Right forelimb (tissue), 1 donor: Measurements from ENCODE around the gene OR5B21.
A peak's percentile ranks its signal among the peaks of the same experiment; 100 is the strongest.

ENCODE experiments used
- DNase-seq: peaks from one replicate; pipeline ENCODE4 v3.0.0-alpha.2; 2018

The OR5B21 gene

DNA sequence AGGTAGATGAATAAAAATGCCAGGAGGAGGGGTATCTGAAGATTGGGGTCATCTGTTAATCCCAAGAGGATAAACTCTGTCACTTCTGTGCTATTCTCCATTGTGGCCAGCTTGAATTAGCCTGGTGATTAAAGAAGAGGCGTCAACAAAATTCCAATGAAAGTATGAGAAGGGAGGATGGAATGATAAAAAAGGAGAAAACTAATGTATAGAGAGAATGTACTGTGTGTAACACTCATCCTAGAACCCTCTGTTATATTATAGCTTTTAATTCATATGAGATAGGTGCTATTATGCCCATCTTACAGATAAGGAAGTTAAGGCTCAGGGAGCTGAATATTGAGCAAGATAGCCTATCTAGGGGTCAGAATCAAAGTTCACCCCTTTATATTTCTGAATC is at the start of gene OR5B21:
Gene OR5B21 (minus strand): TSS at position 101 of the 400 bp plus-strand sequence. CDS start 0 bp downstream, at position 101.
- DNase-seq: no peak

DNA sequence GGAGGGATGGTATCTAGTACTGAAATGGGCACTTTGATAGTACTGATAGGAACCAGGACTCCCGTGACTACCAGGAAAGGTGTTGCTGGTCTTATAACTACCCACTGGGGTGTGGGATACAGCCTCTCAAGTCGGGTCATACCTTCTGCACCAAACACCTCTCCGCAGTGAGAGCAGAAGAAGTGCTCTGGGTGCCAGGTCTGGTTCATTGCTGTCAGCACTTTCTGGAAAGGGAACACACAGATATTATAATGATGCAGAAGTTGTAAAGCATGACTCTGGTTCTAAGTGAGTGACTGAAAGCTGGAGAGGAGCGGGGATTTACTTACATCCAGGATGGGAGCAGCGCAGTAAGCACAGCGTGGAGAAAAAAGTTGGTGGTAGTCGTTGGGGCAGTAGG is 41.7 kb upstream of the OR5B21 start:
- DNase-seq: no peak

DNA sequence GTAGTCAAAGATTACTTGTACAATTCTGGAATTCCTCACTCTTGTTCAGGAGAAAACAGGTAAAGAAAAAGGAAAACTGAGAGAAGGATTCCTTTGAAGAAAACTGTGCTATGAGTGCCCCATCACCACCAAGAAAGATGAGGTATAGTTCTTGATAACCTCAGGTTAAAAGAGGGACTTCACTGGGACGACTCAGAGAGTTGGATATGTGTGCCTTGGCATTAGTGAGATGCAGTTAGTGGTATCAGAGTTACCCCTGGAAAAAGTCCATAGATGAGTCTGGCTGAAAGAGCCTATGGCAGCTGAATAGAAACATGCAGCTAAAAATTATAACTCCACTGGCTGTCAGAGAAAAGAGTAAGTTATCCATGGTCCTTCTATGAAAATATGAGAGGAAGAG is 38.9 kb upstream of the OR5B21 start:
- no peak for DNase-seq

GRCh38 chr11:58531865-58532341 is 24.0 kb upstream of the OR5B21 start:
- no peak for DNase-seq

- DNase-seq: no peak
These were observed 22.3 kb upstream of the OR5B21 start for GRCh38 chr11:58530236-58530635.

DNA sequence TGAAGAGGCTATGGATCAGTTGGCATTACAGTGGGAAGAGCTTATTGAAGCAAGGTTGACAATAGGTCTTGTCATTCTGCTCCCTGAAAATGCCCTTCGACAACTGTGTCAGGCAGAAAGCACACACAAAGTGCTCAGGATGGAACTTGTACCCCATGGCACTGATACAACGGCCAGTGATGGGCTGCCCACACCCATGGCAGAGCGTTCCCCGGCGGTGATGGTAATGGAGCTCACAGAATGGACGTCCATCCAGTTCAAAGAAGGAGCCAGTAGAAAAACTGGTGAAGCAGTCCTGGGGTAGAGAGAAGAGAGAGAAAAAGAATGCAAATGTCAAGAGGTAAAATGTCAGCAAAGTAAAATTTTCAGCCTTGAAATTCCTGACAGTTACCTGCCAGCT is 19.5 kb upstream of the OR5B21 start:
- no peak for DNase-seq

DNA sequence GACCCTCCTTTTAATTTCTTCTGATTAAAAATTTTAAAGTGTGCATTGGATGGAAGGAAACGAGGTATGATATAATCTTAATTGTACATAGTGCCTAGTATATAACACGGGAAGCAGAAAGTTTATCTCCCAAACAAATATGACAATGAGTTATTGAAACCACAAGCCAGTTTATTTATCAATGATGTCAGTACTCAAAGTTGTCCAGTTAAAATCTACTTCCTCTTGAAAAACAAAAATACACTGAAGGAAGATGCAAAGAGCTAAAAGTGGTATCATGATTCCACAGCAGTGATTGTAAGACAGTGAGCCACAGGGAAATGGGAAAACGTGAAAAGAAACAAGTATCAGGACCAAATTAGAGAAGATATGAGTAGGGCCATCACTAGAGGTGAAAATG is 18.8 kb upstream of the OR5B21 start:
- no peak for DNase-seq

DNA sequence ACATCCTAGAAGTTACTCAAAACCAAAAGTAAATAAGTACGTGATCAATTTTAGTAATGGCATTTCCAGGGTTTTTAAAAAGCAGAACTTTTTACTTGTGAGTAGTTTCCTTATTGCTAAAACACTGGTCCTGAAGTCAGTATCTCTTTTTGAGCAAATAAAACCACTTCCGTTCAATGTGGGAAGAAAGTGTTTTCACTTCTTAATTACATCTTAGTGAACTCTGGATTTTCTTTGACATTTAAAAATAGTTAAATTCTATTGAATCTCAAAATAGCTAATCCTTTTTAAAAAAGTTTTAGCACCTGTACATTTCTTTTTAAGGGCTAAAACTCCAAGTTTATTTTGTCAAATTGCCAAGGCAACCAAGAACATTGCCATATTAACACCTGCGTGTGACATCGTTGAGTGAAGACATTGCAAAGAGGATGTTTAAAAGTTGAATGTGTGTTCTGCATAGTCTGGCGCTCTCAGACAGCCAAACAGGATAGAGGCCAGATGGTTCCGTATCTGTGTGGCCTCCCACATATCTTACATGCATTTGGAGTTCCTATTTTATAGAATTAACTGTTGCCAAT is 17.2 kb upstream of the OR5B21 start:
- no peak for DNase-seq

DNA sequence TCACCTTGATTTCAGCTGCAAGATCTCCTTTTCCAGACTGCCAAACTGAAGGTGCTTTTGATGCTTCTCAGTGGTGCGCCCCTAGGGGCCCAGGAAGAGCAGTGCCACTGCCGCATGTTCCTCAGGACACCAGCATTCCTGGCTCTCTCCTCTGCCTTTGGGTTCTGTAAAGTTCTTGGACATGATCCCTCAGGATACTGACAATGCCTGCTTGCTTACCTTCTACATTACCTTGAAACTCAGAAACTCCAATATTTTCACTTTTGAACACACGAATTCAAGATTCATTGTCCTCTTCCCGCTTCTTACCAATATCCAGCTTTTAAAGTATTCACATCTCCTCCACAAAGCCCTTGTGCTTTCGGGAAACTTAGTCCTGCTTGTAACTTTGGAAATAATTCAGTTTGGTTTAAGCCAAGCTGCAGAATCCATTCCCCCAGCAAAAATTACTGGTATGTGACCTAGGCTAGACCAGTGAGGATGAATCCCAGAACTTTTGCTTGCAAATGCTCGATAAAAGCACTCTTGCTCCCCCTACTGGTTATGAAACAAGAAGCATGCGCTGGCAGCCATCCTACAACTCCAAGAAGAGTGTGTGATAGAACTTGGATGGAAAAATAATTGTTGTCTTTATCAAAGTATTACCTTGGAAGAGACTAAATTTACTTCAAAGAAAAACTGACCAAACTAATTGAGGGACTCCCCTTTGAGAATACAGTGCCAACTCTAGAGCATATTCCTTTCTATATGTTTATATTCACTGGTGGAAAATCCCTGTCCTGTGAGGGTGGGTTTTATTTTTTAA is 16.5 kb upstream of the OR5B21 start:
- DNase-seq: peak; percentile 69

DNA sequence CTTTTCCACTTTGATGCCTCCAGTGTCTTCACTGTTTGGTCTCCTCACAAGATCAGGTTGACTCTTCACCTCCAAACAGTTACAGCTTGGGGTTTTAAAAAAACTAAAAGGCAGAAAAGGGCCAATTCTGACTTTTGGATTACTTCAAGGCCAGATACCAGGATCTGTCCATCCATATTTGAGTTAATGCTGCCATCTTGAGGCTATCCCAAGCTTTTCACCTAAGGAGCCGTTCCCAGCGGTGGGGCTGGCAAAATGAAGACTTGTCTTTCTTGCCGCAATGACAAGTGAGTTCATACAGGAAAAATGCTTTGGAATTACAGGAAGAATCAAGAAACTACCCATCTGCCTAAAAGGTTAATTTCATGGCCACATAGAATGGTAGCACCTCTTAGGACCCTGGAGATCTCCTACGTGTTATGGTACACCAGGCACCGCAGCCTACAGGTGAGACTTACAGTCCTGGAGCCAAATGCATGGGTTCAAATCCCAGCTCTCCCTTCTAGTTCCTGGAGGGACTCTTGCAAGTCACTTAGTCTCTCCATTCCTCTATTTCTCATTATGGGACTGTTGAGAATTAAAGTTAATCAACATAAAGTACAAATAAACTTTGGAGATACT is 6.0 kb upstream of the OR5B21 start:
- DNase-seq: no peak

- DNase-seq: no peak
These were observed 3.7 kb upstream of the OR5B21 start for GRCh38 chr11:58511636-58512035.

GRCh38 chr11:58509748-58510147 is 1.8 kb upstream of the OR5B21 start:
- no peak for DNase-seq

GRCh38 chr11:58508814-58509213 is 909 bp upstream of the OR5B21 start:
- no peak for DNase-seq

DNA sequence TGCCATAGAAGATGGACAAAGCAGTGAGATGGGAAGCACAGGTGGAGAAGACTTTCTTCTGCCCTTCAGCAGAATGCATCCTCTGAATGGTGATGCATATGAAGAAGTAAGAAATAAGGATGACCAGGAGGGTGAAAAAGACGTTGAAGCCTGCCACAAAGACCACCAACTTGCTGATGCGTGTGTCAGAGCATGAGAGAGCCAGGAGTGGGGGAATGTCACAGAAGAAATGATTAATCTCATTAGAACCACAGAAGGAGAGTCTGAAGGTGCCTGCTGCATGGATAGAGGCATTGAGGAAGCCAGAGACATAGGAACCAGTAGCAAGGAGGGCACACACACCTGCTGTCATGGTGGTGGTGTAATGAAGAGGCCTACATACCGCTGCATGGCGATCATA is 550 bp downstream of the OR5B21 start:
- no peak for DNase-seq

DNA sequence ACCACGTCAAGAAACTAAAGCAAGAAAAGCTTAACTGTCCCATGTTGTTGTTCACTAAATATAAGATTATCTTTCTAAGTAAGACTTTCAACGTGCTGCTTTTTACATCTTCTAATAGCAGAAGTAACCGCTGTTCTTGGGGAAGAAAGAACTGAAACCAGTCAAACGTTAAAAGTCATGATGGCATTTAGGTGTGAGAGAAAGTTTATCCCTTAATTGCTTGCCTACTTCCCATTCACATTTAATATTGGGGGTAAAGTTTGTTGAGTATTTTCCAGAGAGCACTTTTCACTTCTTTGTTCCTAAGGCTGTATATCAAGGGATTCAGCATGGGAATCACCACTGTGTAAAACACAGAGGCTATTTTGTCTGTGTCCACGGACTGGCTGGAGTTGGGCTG is 970 bp downstream of the OR5B21 start:
- no peak for DNase-seq

DNA sequence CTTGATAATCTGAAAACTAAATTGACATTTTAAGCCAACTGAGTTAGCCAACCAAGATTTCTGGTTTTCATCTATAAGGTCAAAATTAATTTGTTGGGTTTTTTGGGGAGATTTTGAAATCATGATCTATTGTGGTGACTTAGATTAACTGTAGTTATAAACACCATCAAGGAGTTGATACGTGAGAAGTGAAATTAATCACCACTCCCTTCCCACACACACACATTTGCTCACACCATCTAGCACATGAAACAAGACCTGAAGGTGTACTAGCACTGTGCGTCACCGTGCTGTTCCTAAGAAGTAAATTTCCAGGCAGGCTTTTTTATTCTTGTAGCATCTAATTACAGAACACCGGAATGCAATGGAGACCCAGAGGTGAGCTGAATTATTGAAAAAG is 2.1 kb downstream of the OR5B21 start:
- no peak for DNase-seq

- no peak for DNase-seq
These were observed 3.7 kb downstream of the OR5B21 start for GRCh38 chr11:58504232-58504631.

- no peak for DNase-seq
These were observed 4.5 kb downstream of the OR5B21 start for GRCh38 chr11:58503361-58503856.

GRCh38 chr11:58502004-58502403 is 5.9 kb downstream of the OR5B21 start:
- DNase-seq: no peak

DNA sequence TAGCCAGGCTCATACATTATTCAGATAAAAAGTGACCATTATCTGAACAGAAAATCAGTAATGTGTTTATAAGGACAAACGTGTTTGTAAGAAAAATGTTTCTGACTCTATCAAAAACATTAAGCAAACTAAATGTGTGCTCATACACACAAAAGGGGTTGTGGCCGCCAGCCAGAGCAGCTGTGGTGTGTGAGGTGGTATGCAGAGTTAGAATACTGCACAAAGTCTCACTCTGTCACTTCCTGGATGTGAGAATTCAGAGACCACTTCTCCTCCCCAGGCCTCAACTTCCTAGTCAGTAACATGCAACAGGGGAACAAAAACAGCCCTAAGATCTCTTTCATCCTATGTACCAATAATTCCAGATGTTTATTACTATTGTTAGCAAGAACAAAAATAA is 9.4 kb downstream of the OR5B21 start:
- no peak for DNase-seq

GRCh38 chr11:58497951-58498350 is 10.0 kb downstream of the OR5B21 start:
- no peak for DNase-seq

DNA sequence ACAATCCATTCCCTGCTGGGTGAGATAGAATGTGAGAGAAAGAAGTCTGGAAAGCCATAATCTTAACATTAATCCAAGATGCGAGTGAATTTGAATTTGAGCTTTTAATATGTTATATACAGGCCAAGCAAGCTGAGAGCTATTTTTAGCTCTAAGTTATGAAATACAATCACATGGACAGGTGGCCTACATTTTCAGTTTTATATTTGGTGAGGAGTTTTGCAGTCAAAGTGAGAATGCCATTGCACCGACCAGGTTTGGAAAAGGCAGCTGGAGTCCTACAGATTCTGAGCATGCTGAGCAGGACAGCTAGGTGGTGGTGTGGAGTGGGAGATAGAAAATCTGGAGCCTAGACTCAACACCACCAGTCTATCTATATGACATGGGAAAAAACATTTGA is 12.0 kb downstream of the OR5B21 start:
- DNase-seq: no peak

DNA sequence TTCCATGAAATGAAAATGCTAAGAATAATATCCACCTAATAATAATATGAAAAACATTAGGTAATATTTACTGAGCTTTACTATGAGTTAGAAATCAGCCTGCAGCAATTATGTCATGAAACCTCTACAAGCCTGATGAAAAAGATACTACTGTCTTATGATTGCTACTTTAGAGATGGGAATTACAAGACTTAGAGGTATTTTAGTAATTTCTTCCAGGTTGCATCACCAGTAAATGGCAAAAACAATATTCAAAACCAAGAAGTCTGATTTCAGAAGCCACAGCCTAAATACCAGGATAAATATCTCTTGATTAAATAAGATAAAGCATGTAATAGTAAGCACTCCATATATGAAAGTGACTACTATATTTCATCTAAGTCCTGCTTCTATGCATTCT is 13.8 kb downstream of the OR5B21 start:
- no peak for DNase-seq

DNA sequence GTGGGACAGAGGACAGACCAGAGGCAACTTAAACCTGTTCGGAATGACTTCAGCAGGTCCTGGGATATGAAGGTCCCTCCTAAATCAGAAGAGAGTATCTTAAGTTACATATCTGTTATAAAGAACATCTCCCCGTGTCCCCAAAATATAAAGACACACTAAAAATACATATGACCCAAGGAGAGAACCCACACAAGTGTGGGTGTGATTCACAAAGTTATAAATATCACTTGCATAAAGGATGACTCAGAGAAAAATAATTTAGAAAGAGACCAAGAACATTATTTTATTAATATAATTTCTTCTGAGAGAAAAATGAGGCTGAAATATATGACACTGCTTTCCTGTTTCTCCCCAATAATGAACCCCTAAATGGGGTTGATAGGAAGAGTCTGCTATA is 14.2 kb downstream of the OR5B21 start:
- no peak for DNase-seq
